NOMO-1 (cell line): Measurements from ENCODE around the gene KIAA1328.
A peak's percentile ranks its signal among the peaks of the same experiment; 100 is the strongest.
"Not testable (repeated sequence)": the region's sequence is repeated elsewhere in the genome, so short reads cannot be mapped to it uniquely, and the experiment has no call there.

Experiments used
- DNase-seq, 2 experiments: peaks; one replicate each; lab custom pipeline; 2025; ENCODE audit not compliant: unreplicated experiment in 2 of 2; lab: John Stamatoyannopoulos, UW

KIAA1328 gene

DNA sequence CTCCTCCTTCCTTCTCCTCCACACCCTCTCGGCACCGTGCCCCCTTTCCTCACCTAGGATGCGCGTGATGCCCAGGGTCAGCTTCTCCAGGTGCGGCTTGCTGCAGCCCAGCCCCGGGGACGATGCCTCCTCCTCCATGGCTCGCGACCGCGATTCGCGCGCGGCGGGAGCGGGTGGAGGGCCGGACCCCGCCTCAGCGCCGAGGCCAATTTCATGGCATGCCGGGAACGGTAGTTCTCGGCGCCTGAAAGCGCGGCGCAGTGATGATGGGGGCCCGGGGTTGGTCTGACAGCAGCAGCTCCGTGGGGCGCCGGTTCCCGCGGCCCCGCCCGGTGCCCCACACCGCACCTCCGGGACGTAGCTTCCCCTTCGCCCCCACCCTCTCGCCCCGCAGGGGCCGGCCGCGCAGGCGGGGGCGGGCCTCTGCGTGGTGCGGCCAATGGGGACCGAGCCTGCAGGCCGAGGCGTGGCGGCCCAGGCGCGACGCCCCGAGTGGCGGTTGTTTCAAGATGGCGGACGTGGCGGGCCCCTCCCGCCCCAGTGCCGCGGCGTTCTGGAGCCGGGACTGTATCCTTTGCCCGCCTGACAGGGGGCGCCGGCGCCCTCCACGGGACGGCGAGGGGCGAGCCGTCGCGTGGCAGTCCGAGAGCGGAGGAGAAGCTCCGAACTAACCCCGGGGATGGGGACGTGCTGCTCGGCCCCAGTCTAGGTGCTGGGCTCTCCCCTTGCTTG, at the start of gene KIAA1328, which contains the start of gene TPGS2:
Gene KIAA1328 (plus strand): TSS at position 498 of the 732 bp plus-strand sequence. CDS start 12 bp downstream, at position 510.
Gene TPGS2 (minus strand): TSS at position 373 of the 732 bp plus-strand sequence. CDS start 235 bp downstream, at position 138.
- DNase-seq: peak; percentile 88 to 95

DNA sequence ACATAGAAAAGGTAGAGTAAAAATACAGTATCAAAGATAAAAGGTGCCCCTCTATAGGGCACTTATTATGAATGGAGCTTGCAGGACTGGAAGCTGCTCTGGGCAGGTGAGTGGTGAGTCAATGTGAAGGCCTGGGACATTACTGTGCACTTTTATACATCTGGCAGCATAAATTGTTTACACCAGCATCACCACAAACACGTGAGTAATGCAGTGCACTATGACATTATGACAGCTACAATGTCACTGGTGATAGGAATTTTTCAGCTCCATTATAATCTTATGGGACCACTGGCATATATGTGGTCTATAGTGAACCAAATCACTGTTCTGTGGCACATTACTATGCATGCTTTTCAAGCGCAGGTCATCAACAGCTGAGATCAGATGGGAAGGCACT, 48.2 kb upstream of the KIAA1328 start:
- DNase-seq: no peak

DNA sequence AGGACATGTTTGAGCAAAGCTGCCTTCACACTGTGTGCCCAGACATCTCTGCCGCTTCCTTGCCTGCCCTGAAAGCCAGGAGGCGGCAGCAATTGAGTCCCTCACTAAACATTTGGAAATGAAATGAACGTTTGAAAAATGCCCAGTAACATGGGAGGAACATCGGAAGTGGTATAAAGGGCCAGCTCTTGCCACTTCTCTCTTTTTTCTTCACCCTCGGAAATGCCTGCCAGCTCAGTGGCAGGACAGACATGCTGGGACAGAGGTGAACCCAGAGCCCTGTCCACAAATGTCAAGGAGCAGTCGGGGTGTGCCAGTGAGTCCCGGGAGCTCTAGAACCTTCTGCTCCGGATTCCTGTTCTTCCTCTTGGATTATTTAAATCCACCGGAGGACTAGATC, 46.2 kb upstream of the KIAA1328 start:
- DNase-seq: no peak

DNA sequence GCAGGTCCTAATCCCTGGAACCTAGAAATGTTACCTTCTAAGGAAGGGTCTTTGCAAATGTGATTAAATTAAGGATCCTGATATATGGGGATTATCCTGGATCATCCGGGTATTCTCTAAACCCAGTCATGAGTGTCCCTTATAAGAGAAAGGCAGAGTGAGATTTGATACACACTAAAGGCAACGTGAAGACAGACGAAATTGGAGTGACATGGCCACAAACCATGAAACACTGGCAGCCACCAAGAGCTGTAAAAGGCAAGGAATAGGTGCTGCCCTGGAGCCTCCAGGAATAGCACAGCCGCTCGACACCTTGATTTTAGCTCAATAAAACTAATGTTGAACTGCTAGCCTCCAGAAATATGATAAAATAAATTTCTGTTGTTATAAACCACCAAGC, 45.1 kb upstream of the KIAA1328 start:
- no peak for DNase-seq

DNA sequence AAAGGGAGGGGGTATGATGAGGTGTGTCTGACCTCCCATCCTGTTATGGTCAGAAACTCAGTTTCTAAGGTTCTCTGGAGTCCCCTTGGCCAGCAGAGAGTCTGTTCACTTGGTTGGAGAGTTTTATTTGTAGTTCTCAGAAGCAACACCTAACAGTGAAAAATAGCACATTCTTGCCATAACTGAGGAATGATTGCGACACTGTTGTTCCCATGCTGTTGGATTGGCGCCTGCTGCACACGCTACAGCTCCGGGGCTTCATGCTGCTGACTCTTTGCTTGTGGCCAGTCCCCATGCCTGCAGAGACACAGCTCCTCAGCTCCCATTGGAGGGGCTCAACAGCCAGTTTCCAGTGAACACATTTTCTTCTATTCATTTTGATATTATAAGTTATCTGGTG, 42.2 kb upstream of the KIAA1328 start:
- DNase-seq: no peak

DNA sequence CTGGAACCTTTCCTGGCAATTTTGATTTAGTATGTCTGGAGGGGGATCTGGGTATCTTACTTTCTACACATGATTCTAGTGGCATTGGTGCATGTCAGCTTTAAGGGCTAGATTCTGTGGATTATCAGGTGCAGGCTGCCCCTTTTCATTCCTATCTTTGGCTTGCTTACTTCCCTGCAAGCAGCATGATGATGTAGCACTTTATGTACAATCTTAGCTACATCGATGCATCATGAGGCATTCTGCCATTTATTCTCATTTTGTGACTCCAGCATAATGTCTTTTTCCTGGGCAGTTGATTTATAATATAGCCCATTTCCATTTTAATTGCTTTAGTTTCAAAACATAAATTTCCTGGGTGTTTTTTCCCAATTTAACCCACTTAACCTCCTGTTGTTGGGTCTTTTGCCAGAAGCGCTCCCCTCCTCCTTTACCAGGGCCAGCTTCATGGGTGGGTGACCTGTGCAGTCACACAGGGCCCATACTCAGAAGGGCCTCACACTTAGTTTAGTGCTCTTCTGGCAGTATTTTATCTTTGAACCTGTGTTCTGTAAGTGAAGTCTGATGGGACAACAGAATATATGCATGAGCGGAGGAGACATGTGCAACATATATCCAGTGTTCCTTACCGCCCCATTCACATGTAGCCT, 36.2 kb upstream of the KIAA1328 start:
- no peak for DNase-seq

DNA sequence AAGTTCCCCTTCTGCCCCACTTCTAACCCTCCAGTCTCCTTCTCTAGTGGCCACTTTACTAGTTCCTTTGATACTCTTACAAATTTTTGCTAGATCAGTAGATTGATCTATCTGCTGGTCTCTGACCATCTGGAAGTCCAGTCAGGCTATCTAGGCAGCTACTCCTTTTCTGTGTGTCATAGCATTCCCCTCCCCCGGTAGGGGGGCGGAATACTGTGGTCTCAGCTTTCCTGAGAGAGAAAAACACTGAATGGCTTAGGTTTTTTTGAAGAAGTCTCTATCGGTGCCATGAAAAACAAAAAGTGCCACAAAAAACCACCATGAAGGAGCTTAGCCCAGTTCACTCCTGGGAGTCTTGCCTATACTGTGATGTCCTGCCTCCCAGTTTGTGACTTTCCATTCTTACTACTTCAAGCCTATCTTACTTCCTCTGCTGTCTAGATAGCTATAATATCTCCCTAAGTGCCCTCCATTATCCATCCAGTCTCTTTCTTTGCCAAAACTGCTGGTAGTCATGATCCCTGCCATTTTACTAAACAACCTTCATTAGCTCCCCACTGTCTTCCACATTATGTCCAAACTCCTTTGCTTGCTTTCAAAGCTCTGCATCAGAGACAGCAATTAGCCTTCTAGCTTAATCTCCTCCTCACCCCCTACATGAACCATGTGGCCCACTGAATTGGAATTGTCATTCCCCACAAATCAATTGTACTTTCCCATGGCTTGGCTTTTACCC, 30.0 kb upstream of the KIAA1328 start:
- DNase-seq: no peak

DNA sequence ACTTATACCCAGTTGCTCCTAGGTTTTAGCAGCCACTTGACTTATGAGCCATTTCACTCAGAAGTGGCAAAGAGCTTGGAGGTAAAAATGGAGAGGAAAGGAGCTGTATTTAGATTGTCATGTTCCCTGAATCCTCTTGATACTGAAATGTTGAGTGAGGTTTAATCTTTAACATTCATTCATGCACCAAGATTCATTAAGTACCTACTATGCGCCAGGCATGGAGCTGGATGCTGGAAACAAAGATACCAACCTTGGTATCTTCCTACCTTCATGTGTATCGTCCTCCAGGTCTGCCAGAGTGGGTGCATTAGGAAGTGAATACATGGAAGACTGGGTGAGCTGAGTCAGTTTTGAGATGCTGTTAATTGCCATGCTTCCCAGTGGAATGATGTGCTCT, 23.8 kb upstream of the KIAA1328 start:
- DNase-seq: no peak

DNA sequence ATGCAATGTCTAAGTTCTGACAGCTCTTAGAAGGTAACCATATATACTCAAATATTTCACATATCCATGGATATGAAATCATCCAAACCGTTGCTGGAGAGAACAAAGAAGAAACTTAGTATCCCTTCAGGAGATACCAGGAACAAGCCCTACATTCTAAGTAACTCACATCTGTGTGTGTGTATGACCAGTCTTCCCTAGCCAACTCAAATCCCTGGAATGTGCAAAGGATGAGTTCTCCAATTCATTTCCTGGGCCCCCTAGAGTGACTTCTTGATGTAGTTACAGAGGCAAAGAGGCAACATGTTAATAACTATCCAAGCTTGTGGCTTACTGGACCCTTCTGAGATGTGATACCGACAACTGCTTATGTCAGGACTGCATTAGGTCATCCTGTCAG, 20.2 kb upstream of the KIAA1328 start:
- no peak for DNase-seq

DNA sequence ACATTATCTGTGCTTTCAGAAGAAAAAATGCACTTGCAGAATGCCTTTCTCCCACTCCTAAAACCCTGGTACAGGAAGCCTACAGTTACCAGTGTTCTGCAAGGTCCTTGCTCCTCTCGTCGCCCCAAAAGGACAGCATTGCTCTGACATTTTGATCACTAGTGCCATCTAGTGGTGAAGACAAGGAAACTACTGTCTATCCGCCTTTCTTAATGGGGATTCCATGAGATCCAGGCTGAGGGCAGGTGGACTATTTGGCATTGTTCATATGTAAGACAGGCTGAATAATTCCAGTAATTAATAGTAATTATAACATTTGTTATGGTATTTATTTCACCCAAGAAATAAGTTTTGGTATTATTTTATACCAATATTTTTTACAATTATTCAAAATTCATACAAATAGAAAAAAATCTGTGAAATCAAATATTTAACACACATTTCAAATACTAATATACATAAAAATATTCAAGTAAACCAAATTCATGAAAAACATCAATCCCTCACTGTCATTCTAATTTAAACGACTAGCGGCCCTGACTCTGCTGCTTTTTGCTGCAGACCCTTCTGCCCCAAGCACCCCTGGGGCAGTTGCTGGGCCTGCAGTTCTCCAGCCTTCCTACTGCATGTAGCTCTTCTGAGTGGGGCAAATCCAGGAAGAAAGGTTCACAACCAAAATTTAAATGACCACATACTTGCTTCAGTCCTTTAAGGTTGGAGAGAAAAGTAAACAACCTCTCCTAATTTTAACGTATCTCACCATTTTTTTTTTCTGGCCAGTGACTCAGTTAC, 19.1 kb upstream of the KIAA1328 start:
- peak; percentile 11 to 61 for DNase-seq

DNA sequence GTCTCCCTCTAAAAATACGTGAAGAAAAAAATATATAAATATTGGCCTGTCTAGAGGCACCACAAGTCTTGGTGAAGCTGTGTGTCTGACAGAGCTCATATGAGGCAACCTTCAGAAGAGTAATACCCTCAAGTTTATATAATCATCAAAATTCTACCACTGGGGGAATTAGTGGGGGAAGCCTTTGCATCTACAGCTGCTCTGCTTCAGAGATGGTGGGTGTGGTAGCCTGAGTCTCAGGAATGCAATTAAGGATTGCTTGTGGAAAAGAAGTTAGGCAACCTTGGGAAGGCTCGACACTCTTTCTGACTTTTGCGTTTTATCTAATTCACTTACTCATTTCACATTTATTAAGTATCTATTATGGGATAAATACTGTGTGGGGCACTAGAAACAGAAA, 17.5 kb upstream of the KIAA1328 start:
- DNase-seq: no peak

DNA sequence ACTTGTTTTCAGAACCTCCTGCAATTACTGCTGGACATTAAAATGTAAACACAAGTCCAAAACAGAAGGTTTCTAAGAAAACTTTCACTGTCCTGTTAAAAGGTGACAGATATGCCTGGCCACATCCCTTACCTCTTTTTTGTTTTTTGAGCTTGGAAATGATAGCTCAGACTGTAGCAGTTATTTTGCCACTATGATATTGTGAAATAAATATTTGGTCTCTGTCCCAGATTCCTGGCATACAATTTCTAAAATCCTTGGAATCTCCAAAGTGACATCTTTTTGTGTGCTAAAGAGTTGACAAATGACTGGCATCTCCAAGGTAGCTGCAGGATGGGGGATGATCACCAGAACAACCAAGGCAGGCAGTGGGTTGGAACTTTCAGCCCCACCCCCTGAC, 17.0 kb upstream of the KIAA1328 start:
- no peak for DNase-seq

DNA sequence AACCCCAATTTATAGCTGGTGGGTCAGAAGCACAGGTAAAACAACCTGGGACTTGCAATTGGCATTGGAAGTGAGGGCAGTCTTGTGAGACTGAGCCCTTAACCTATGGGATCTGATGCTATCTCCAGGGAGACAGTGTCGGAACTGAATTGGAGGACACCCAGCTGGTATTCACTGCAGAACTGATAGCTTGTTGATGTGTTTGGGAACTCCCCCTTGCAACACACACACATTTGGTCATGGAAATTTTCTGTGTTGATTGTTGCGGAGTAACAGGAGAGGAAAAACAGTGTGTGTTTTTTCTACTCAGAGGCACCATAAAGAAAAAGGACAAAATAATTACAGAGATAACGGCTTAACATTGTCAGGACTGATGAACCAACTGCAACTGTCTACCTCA, 16.2 kb upstream of the KIAA1328 start:
- no peak for DNase-seq

DNA sequence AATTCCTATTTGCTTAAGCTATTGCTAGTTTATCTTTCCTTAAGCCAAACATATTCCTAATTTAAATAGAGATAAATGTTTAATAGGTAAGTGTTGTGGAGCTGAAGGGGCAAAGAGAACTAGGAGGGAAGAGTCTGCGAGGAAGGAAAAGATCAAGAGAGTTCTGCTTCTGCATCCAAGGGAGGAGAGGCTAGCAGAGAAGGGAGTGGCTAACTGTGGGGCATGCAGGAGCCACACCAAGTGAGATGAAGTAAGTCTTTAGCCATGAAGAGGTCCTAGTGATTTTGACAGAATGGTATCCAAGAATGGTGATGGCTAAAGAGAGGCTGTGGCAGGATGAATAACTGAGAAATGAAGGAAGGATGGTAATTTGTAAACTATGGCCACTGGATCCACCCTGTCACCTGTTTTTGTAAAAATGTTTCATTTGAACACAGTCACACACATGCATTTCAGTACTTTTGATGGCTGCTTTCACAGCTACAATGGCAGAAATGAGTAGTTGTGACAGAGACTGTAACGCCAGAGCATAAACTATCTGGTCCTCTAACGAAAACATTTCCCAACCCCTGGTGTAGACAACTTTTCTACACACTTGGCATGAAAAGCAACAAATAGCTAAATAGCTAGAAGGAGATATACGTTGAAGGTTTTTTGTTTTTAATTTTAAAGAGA, 15.7 kb upstream of the KIAA1328 start:
- DNase-seq: no peak

DNA sequence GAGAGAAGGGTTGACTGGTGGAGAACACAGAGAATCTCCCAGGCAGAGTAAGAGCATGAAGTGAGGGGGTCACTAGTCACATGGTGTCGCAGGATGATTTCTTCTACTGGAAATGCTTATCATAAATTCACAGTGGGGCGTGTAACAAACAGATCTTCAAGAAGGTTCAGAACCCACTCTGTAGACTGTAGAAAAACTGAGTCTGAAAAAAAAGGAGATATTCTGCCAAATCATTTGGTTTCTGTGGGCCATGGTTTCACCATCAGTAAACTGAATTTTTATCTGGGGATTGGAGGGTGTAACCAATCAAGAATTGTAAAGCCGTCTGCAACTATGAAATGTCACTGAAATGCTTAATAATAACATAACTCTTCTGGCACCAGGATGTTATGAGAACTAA, 15.1 kb upstream of the KIAA1328 start:
- no peak for DNase-seq

DNA sequence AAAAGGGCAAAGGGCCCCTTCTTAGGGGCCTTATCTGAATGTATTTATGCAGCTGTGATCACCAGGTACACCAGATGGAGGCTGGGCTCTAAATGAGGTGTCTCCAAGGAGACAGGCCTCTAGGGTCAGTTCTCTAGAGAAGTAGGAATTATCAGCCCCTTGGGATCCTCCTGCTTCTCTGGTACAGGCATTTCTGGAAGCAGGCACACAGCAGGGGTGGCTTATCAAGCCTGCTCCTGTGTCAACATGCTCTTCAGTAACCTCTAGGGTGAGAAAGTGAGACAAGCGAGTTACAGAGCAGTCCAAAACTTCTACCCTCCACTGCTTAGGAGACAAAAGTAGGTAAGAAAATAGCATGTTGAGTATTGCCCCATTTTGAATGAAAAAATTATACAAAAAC, 13.9 kb upstream of the KIAA1328 start:
- DNase-seq: no peak

DNA sequence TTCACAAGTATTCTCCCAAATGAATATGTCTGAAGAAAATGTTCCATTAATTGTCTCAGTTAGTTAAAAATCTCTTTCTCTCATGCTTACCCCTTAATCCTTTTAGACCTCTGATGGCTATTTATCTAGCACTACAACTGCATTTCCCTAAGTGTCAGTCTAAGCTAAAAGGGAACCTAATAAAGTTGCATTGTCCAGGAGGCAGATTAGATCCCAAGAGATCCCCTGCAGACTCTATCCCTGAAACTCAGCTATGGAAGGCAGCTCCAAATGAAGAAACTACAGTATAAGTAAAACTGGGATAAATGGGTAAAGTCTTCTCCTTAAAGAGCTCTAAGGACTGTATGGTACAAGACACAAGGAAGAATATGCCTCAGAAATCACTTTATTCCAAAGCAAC, 12.8 kb upstream of the KIAA1328 start:
- not testable (repeated sequence) for DNase-seq

DNA sequence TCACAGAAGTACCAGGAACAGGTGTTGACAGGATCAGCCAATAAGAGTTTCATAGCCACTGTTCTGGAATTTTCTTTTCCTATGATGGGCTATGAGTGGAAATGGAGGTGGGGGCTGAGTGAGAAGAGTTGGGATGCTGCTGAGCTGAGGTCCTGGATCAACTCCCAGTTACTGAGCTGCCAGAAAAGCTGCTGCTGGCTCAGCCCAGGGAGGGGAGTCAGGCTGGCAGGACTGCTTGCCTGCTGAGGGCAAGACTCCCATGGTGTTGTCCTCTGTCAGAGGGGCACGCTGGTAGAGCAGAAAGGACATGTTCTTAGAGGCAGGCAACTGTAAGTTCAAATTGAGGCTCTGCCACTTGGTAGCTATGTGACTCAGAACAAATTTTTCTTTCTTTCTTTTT, 11.9 kb upstream of the KIAA1328 start:
- no peak for DNase-seq

DNA sequence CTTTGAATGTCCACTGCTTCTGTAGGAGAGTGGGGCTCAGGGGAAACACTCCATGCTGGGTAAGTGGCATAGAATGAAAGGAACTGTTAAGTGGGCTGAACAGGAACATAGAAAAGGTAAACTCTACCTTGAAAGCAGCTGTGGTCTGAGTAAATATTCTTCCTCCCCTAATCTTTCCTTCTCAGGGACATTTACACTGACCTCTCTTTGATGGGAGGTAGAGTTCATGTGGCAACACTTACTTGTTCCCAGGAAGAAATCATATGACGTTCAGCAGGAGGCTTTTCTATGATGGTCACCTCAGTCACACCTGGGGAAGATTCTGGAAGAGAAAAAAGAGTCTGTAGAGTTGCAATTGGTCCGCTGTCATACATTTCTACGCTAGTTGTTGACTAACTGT, 10.3 kb upstream of the KIAA1328 start:
- no peak for DNase-seq

DNA sequence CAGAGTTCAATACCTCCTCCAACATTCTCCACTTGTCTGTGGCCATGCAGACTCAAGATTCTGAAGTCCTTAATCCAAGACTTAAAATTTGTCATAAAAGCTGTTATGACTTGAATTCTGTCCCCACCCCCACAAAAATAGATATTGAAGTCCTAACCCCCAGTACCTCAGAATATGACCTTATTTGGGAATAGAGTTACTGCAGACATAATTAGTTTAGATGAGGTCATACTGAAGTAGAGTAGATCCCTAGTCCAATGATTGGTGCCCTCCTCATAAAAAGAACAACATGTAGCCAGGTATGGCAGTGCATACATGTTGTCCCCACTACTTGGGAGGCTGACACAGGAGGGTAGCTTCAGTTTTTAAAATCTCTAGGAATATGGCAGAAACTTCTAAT, 9.3 kb upstream of the KIAA1328 start:
- no peak for DNase-seq
